Karpas-422 (cell line): ENCODE measurements around the gene SPATA20. TPM values are rescaled to one million over a fixed set of nuclear protein-coding genes. Genes with fewer than 3 reads are reported as not detected.

Experiments used
- DNase-seq: peaks from one replicate; pipeline ENCODE4 v3.0.0-alpha.2; 2015
- H2AFZ ChIP-seq: fragments of 200-600 bp; sonication (generic); 2 replicates; pipeline ENCODE4 v1.6.1; 2014; ENCODE audit warnings: antibody characterized with exemption, low read length, mixed read lengths
- H3K27ac ChIP-seq: fragments of 200-600 bp; sonication (generic); 2 replicates; pipeline ENCODE4 v1.5.1; 2014; ENCODE audit warnings: mild to moderate bottlenecking, low read length, moderate library complexity
- H3K27me3 ChIP-seq: fragments of 200-600 bp; sonication (generic); 2 replicates; pipeline ENCODE4 v1.6.1; 2014; ENCODE audit warnings: low read length, mixed read lengths
- H3K36me3 ChIP-seq: fragments of 200-600 bp; sonication (generic); 2 replicates; pipeline ENCODE4 v1.6.1; 2014; ENCODE audit warnings: low read length, mixed read lengths; ENCODE audit not compliant: insufficient read depth
- H3K4me1 ChIP-seq: fragments of 200-600 bp; sonication (generic); 2 replicates; pipeline ENCODE4 v1.6.1; 2014; ENCODE audit warnings: mild to moderate bottlenecking, low read length, mixed read lengths
- H3K4me2 ChIP-seq: fragments of 200-600 bp; sonication (generic); 2 replicates; pipeline ENCODE4 v1.6.1; 2014; ENCODE audit warnings: low read length, low read depth, mild to moderate bottlenecking; ENCODE audit not compliant: poor library complexity, severe bottlenecking
- H3K4me3 ChIP-seq: fragments of 200-600 bp; sonication (generic); 2 replicates; pipeline ENCODE4 v1.5.1; 2014; ENCODE audit warnings: mild to moderate bottlenecking, antibody characterized with exemption, low read length, mixed read lengths
- H3K79me2 ChIP-seq: fragments of 200-600 bp; sonication (generic); 2 replicates; pipeline ENCODE4 v1.6.1; 2014; ENCODE audit warnings: mild to moderate bottlenecking, low read length, mixed read lengths
- H3K9ac ChIP-seq: fragments of 200-600 bp; sonication (generic); 2 replicates; pipeline ENCODE4 v1.6.0; 2014; ENCODE audit warnings: low read length
- H3K9me2 ChIP-seq: fragments of 200-600 bp; sonication (generic), shearing (Covaris generic); replicated peaks from 2 replicates; pipeline ENCODE4 v1.6.0; 2014; ENCODE audit warnings: mild to moderate bottlenecking, low read length, moderate library complexity; ENCODE audit not compliant: insufficient read depth
- H3K9me3 ChIP-seq: fragments of 300-700, 200-600 bp; sonication (generic); 2 replicates; pipeline ENCODE4 v1.6.1; 2014; ENCODE audit warnings: low read length, mixed read lengths
- H4K20me1 ChIP-seq: fragments of 200-600 bp; sonication (generic); 2 replicates; pipeline ENCODE4 v1.6.1; 2014; ENCODE audit warnings: mild to moderate bottlenecking, antibody characterized with exemption, low read length, low read depth; ENCODE audit not compliant: insufficient read depth
- total RNA-seq: library from RNA; depleted of rRNA; stranded (reverse); fragments of >200 nt; shearing (Covaris generic); gene quantifications from 2 replicates; pipeline ENCODE4 v1.2.3, GENCODE V29; 2014; ENCODE audit warnings: low replicate concordance; rRNA removed

The SPATA20 gene
- total RNA-seq, 1 experiment from 2014 or later, result 38.8 TPM

- Histone ChIP-seq H3K27ac (no peak overlapping the region), H4K20me1 (0 out of 2 replicates have a peak, but pooled peaks cover 3% of the 10 kb centered on the region), H3K9ac (no peak overlapping the region), H3K4me2 (no peak overlapping the region), H3K4me1 (peaks cover 4% of the 10 kb centered on the region; the same call in 1 of the 2 replicates), H3K79me2 (no peaks in the 10 kb centered on the region), H3K9me3 (no peaks in the 10 kb centered on the region), H3K9me2 (no peaks in the 10 kb centered on the region), H3K36me3 (no peaks in the 10 kb centered on the region), H2AFZ (no peak overlapping the region), H3K27me3 (no peaks in the 10 kb centered on the region), H3K4me3 (no peak overlapping the region)
- DNase-seq, result no peak
Measured at GRCh38 chr17:50604513-50604912, 57.5 kb downstream of the SPATA20 start.

- Histone ChIP-seq H2AFZ (no peak overlapping the region), H3K9me3 (no peaks in the 10 kb centered on the region), H3K9ac (no peak overlapping the region), H4K20me1 (0 out of 2 replicates have a peak, but pooled peaks cover 3% of the 10 kb centered on the region), H3K4me2 (no peak overlapping the region), H3K9me2 (no peaks in the 10 kb centered on the region), H3K36me3 (no peaks in the 10 kb centered on the region), H3K27me3 (no peaks in the 10 kb centered on the region), H3K4me3 (no peak overlapping the region), H3K79me2 (no peaks in the 10 kb centered on the region), H3K27ac (no peak overlapping the region), H3K4me1 (no peaks in the 10 kb centered on the region)
- DNase-seq, result no peak
Measured at GRCh38 chr17:50605429-50605828, 58.5 kb downstream of the SPATA20 start.

Other genes with a start within 250 kb of the SPATA20 start
- 11.4 and 30.4 TPM in 2 replicates for gene XYLT2, start 201.0 kb upstream of the SPATA20 start, total RNA-seq
- gene MRPL27, start 174.0 kb upstream of the SPATA20 start, total RNA-seq, result 22.3 and 48.6 TPM in 2 replicates
- gene EME1, start 173.9 kb upstream of the SPATA20 start, total RNA-seq, result 10.6 and 18.8 TPM in 2 replicates
- 53.3 and 68.0 TPM in 2 replicates for gene LRRC59, start 149.7 kb upstream of the SPATA20 start, total RNA-seq
- 63.5 and 67.7 TPM in 2 replicates for gene ACSF2, start 121.0 kb upstream of the SPATA20 start, total RNA-seq
- not detected in 2 replicates for gene CHAD, start 78.3 kb upstream of the SPATA20 start, total RNA-seq
- gene RSAD1, start 68.3 kb upstream of the SPATA20 start, total RNA-seq, result 15.4 and 41.3 TPM in 2 replicates
- gene MYCBPAP, start 38.7 kb upstream of the SPATA20 start, total RNA-seq, result 2.0 and 2.5 TPM in 2 replicates
- not detected in 2 replicates for gene EPN3, start 14.4 kb upstream of the SPATA20 start, total RNA-seq
- not detected in 2 replicates for gene CACNA1G, start 13.5 kb downstream of the SPATA20 start, total RNA-seq
- gene ABCC3, start 87.7 kb downstream of the SPATA20 start, total RNA-seq, result not detected in 2 replicates
- 17.1 and 34.1 TPM in 2 replicates for gene ANKRD40, start 160.7 kb downstream of the SPATA20 start, total RNA-seq
- 102 and 142 TPM in 2 replicates for gene LUC7L3, start 172.4 kb downstream of the SPATA20 start, total RNA-seq
- gene ANKRD40CL, start 220.3 kb downstream of the SPATA20 start, total RNA-seq, result not detected in 2 replicates